Suprapubic skin (tissue), 4 donors: ENCODE measurements around the gene GPR171. TPM values are rescaled to one million over a fixed set of nuclear protein-coding genes. Genes with fewer than 3 reads are reported as not detected.

ENCODE experiments used
- DNase-seq, 2 donors: peaks; one replicate each; pipeline ENCODE4 v3.0.0-alpha.2; 2019; ENCODE audit warnings: low spot score in 2 of 2
- H3K27ac ChIP-seq: fragments of 200-600 bp; sonication (generic); one replicate; pipeline ENCODE4 v1.5.1; 2019
- H3K27me3 ChIP-seq: fragments of 200-600 bp; sonication (generic); one replicate; pipeline ENCODE4 v1.5.1; 2019
- H3K36me3 ChIP-seq: fragments of 200-600 bp; sonication (generic); one replicate; pipeline ENCODE4 v1.5.1; 2019
- H3K4me1 ChIP-seq: fragments of 200-600 bp; sonication (generic); one replicate; pipeline ENCODE4 v1.5.1; 2019
- H3K4me3 ChIP-seq: fragments of 200-600 bp; sonication (generic); one replicate; pipeline ENCODE4 v1.5.1; 2019; ENCODE audit warnings: mild to moderate bottlenecking
- H3K9me3 ChIP-seq: fragments of 200-600 bp; sonication (generic); one replicate; pipeline ENCODE4 v1.5.1; 2019
- CTCF ChIP-seq, 2 donors: fragments of 200-600 bp in 1 of 2; fragments of 450-650 bp in 1 of 2; sonication (generic) in 1 of 2; IDR thresholded peaks; one replicate each; pipeline ENCODE4 v1.5.1; 2016 to 2019; ENCODE audit warnings: antibody characterized with exemption in 2 of 2, mild to moderate bottlenecking in 1 of 2, moderate library complexity in 1 of 2
- EP300 ChIP-seq: sonication (generic); formaldehyde crosslinking; IDR thresholded peaks from one replicate; pipeline ENCODE4 v1.6.1; 2017; ENCODE audit warnings: antibody characterized with exemption
- POLR2A ChIP-seq, 2 donors: fragments of 450-650 bp; IDR thresholded peaks; one replicate each; pipeline ENCODE4 v1.6.1; 2017; ENCODE audit warnings: antibody characterized with exemption in 2 of 2, mild to moderate bottlenecking in 2 of 2, moderate library complexity in 2 of 2
- POLR2AphosphoS5 ChIP-seq, 3 donors: sonication (generic); formaldehyde crosslinking; IDR thresholded peaks; one replicate each; pipeline ENCODE4 v1.6.1; 2017; ENCODE audit warnings: antibody characterized with exemption in 3 of 3
- WGBS: methylation state at CpG from one replicate; pipeline ENCODE4 v1.1.5; 2018; 5-methylcytosine and 5-hydroxymethylcytosine counted together
- total RNA-seq, 4 donors: library from RNA; depleted of rRNA; stranded (reverse); fragments of >200 nt; gene quantifications; one replicate each; pipeline ENCODE4 v1.1.0, GENCODE V29; 2016

The GPR171 gene
- total RNA-seq, 4 donors from 2014 or later, result 0.76 to 1.5 (median 1.3) TPM

GRCh38 chr3:151213151-151213550 is 10.1 kb upstream of the GPR171 start:
- Histone ChIP-seq H3K4me1 (no peaks in the 10 kb centered on the region), H3K27me3 (no peaks in the 10 kb centered on the region), H3K4me3 (no peak overlapping the region), H3K9me3 (no peaks in the 10 kb centered on the region), H3K27ac (no peak overlapping the region), H3K36me3 (no peaks in the 10 kb centered on the region)
- 84% methylated on average over 4 of the region's 4 CpGs for WGBS
- TF ChIP-seq CTCF (IDR thresholded peaks at IDR 0.05), result no peak
- no peak for TF ChIP-seq POLR2AphosphoS5 (IDR thresholded peaks at IDR 0.05)
- TF ChIP-seq EP300, result no peak
- no peak for DNase-seq

- no peak for DNase-seq
- WGBS, result 60% methylated on average over 4 of the region's 4 CpGs
- Histone ChIP-seq H3K27me3 (no peaks in the 10 kb centered on the region), H3K27ac (no peak overlapping the region), H3K4me3 (no peak overlapping the region), H3K4me1 (no peaks in the 10 kb centered on the region), H3K9me3 (no peaks in the 10 kb centered on the region), H3K36me3 (no peaks in the 10 kb centered on the region)
- TF ChIP-seq POLR2A (IDR thresholded peaks at IDR 0.05), result no peak
Observed at GRCh38 chr3:151210676-151211381, 7.8 kb upstream of the GPR171 start.

- H3K4me1 ChIP-seq, result no peaks in the 10 kb centered on the region
- no peak for DNase-seq
- 49% methylated on average over 3 of the region's 3 CpGs for WGBS
- no peaks in the 10 kb centered on the region for H3K27me3 ChIP-seq
- no peaks in the 10 kb centered on the region for H3K36me3 ChIP-seq
- H3K9me3 ChIP-seq, result no peaks in the 10 kb centered on the region
- H3K27ac ChIP-seq, result no peak overlapping the region
- no peak overlapping the region for H3K4me3 ChIP-seq
- no peak for TF ChIP-seq POLR2A (IDR thresholded peaks at IDR 0.05)
- no peak for TF ChIP-seq POLR2AphosphoS5 (IDR thresholded peaks at IDR 0.05)
- TF ChIP-seq EP300, result no peak
- no peak for TF ChIP-seq CTCF (IDR thresholded peaks at IDR 0.05)
Observed at GRCh38 chr3:151209654-151210053, 6.6 kb upstream of the GPR171 start.

- WGBS, result 82% methylated on average over 3 of the region's 3 CpGs
- Histone ChIP-seq H3K27me3 (no peaks in the 10 kb centered on the region), H3K4me1 (no peaks in the 10 kb centered on the region), H3K27ac (no peak overlapping the region), H3K9me3 (no peaks in the 10 kb centered on the region), H3K4me3 (no peak overlapping the region), H3K36me3 (no peaks in the 10 kb centered on the region)
- no peak for DNase-seq
- TF ChIP-seq EP300, result no peak
- no peak for TF ChIP-seq POLR2AphosphoS5 (IDR thresholded peaks at IDR 0.05)
- TF ChIP-seq POLR2A (IDR thresholded peaks at IDR 0.05), result no peak
- no peak for TF ChIP-seq CTCF (IDR thresholded peaks at IDR 0.05)
Observed at GRCh38 chr3:151206201-151206600, 3.2 kb upstream of the GPR171 start.

GRCh38 chr3:151205482-151205881 is 2.5 kb upstream of the GPR171 start:
- Histone ChIP-seq H3K4me3 (no peak overlapping the region), H3K27me3 (no peaks in the 10 kb centered on the region), H3K9me3 (no peaks in the 10 kb centered on the region), H3K36me3 (no peaks in the 10 kb centered on the region), H3K4me1 (no peaks in the 10 kb centered on the region), H3K27ac (no peak overlapping the region)
- no peak for DNase-seq
- no peak for TF ChIP-seq EP300
- no peak for TF ChIP-seq CTCF (IDR thresholded peaks at IDR 0.05)
- TF ChIP-seq POLR2A (IDR thresholded peaks at IDR 0.05), result no peak
- TF ChIP-seq POLR2AphosphoS5 (IDR thresholded peaks at IDR 0.05), result no peak
- 92% methylated on average over 6 of the region's 6 CpGs for WGBS
